Activated CD4-positive, alpha-beta T cell treated with anti-CD3 and anti-CD28 coated beads, Interleukin-2, amount 10 ng/mL, durations not matched to agents 24 days and 14 days (primary cell): ENCODE results near the gene ZMAT5. TPM values are rescaled to one million over a fixed set of nuclear protein-coding genes. Genes with fewer than 3 reads are reported as not detected.

Experiments
- DNase-seq: peaks from one replicate; pipeline ENCODE4 v3.0.0; 2022
- H3K27ac Mint-ChIP-seq: one replicate; pipeline ENCODE4 v1.8.0; 2022; ENCODE audit warnings: mild to moderate bottlenecking, mixed read lengths
- H3K27me3 Mint-ChIP-seq: one replicate; pipeline ENCODE4 v1.8.0; 2022; ENCODE audit warnings: mixed read lengths
- H3K36me3 Mint-ChIP-seq: one replicate; pipeline ENCODE4 v1.8.0; 2022; ENCODE audit warnings: low read depth, mild to moderate bottlenecking, mixed read lengths
- H3K4me1 Mint-ChIP-seq: one replicate; pipeline ENCODE4 v1.8.0; 2021; ENCODE audit warnings: mixed read lengths
- H3K4me3 Mint-ChIP-seq: one replicate; pipeline ENCODE4 v1.8.0; 2022; ENCODE audit warnings: mild to moderate bottlenecking, moderate library complexity, mixed read lengths
- H3K9me3 Mint-ChIP-seq: one replicate; pipeline ENCODE4 v1.8.0; 2021; ENCODE audit warnings: mixed read lengths
- intact Hi-C: fragments of 100-400 bp; cut with micrococcal nuclease; formaldehyde crosslinking; loops from one replicate; pipeline ENCODE4 v1.15.1; 2023
- total RNA-seq: library from RNA; stranded (reverse); gene quantifications from 2 replicates; pipeline ENCODE4 v1.2.3, GENCODE V29; 2022

The ZMAT5 gene
- total RNA-seq, 1 donor from 2014 or later = 24.9 TPM

DNA sequence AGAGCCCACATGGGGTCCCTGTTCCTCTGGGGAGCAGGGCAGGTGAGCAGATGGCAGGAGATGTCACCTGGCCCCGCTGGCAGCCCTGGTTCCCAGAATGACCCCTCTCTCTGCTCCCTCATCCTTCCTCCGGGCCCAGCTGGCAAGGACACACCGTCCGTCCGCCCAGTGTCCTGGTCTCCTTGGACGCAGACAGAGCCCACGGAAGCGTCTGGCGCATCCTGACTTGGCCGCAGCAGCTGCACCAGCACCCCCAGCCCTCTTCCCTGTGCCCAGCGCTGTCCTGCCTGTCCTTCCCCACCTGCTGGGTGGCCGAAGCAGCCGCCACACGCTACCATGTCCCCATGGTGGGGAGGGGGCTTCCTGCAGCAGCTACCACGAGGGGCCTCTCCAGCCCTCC, 56.6 kb downstream of the ZMAT5 start:
- no peaks in the 10 kb centered on the region for H3K4me1 Mint-ChIP-seq
- H3K36me3 Mint-ChIP-seq = no peaks in the 10 kb centered on the region
- H3K4me3 Mint-ChIP-seq = no peak overlapping the region
- H3K27me3 Mint-ChIP-seq = peaks cover 6% of the 10 kb centered on the region
- DNase-seq = no peak
- H3K27ac Mint-ChIP-seq = no peak overlapping the region
- no peaks in the 10 kb centered on the region for H3K9me3 Mint-ChIP-seq
- intact Hi-C loops = no loop called here

DNA sequence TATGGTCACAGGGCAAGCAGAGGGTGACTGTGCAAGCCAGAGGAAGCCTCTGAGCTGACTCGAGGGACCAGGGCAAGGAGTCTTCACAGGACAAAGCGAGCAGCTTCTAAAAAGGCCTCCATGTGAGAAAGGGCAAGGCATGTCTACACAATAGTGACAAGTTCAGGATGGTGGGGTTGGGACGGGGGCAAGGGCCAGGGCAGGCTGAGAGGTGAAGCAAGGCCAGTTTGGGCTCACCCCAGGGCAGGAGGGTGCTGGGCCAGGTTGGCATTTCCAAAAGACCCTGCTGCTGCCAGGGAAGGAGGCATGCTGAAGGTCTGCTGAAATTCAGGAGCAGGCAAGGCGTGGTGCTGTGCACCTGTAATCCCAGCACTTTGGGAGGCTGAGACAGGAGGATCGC, 59.3 kb downstream of the ZMAT5 start:
- H3K36me3 Mint-ChIP-seq = no peaks in the 10 kb centered on the region
- no peaks in the 10 kb centered on the region for H3K9me3 Mint-ChIP-seq
- intact Hi-C loops = no loop called here
- no peaks in the 10 kb centered on the region for H3K4me1 Mint-ChIP-seq
- H3K4me3 Mint-ChIP-seq = no peak overlapping the region
- no peak for DNase-seq
- no peak overlapping the region for H3K27ac Mint-ChIP-seq
- peaks cover 6% of the 10 kb centered on the region for H3K27me3 Mint-ChIP-seq

DNA sequence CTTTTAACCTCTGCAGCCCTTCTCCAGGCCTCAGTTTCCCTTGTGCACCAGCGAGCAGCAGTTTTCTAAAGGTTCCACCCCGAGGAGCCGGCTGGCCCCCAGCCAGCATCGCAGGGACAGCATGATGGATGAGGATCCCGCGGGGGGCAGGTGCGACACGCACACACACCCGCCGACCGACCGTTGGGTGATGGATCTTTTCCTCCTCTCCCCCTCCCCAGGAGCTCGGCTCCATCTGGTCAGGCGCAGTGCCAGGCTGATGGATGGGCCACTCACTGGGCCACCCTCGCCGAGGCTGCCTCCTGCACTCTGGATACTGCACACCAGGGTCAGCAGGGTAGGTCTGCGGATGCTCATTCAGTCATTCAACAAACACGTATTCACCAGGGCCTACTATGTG, 59.8 kb downstream of the ZMAT5 start:
- Mint-ChIP-seq H3K4me3 (no peak overlapping the region), H3K27ac (no peak overlapping the region), H3K9me3 (no peaks in the 10 kb centered on the region), H3K27me3 (peaks cover 6% of the 10 kb centered on the region), H3K4me1 (no peaks in the 10 kb centered on the region), H3K36me3 (no peaks in the 10 kb centered on the region)
- intact Hi-C loops = no loop called here
- no peak for DNase-seq

DNA sequence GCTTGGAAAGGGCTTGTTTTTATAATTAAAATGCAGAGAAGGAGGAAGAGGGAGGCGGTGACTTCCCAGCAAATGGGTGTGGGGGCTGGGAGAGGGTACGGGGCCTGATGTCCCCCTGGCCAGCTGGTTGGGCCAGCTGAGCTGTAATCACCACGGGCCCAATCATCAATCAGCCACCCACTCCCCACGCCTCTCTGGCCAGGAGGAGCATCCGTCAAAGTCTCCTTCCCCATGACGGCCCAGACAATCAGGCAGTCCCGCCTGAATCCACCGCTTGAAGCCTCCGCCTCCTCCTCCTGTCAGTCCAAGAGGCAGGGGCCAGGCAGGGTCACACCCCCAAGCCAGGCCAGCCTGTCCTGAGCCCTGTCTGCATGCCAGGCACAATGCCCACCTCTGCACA, 60.3 kb downstream of the ZMAT5 start:
- Mint-ChIP-seq H3K9me3 (no peaks in the 10 kb centered on the region), H3K4me1 (no peaks in the 10 kb centered on the region), H3K27me3 (peaks cover 4% of the 10 kb centered on the region), H3K27ac (no peak overlapping the region), H3K36me3 (no peaks in the 10 kb centered on the region), H3K4me3 (no peak overlapping the region)
- intact Hi-C loops = no loop called here
- DNase-seq = no peak

DNA sequence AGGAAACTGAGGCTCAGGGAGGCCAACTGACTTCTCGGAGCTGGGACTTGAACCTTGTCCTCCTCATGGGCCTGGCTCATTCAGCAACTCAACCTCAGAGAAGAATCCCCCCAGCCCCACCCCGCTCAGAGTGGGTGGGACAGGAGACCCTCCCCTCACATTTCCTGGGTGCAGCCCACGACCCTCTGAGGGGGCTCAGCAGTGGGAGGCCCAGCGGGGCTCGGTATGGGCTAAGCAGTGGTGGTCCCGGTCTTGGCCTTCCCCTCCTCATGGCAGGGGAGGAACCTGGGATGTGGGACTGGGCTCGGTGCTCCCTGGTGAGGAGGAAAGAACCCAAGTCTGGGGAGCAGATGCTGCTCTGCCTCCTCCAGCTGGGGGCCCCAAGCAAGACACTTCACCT, 61.2 kb downstream of the ZMAT5 start:
- intact Hi-C loops = no loop called here
- no peak for DNase-seq
- peaks cover 8% of the 10 kb centered on the region for H3K4me1 Mint-ChIP-seq
- H3K27me3 Mint-ChIP-seq = peaks cover 4% of the 10 kb centered on the region
- H3K9me3 Mint-ChIP-seq = no peaks in the 10 kb centered on the region
- H3K4me3 Mint-ChIP-seq = no peak overlapping the region
- no peaks in the 10 kb centered on the region for H3K36me3 Mint-ChIP-seq
- no peak overlapping the region for H3K27ac Mint-ChIP-seq

DNA sequence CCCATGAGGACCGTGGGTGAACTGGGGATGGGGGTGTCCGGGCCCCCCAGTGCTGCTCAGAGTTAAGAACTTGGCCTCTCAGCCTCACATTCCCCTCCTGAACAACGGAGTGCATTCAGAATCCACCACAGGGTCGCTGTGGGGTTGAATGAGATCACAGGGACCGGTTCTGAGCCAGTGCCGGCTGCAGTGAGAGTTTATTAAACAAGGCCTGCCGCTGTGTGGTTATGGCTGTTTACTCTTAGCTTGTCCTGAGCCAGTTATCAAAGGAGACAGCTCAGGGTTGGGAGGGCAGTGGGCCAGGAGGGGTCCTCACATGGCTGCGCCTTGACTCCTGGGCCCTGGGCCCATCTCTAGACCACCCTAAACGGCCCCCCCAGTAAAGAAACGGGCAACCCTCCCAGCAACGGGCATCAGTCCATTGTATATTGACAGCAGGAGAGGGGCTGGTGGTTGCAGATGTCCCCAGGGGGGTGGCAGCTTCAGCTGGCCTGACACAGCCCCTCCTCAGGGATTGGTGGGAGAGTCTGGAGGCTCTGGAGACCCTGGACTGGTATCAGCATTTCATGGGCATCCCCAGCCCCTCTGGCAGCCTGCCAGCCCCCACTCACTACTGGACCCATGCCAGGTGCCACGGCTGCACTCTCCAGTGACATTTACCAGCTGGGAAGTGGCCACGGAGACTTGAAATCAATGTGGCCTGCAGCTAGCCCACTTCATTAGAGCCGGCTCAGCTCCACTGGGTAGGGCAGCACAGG, 62.1 kb downstream of the ZMAT5 start:
- Mint-ChIP-seq H3K9me3 (no peaks in the 10 kb centered on the region), H3K4me3 (no peak overlapping the region), H3K27ac (no peak overlapping the region), H3K27me3 (peaks cover 4% of the 10 kb centered on the region), H3K4me1 (peaks cover 11% of the 10 kb centered on the region), H3K36me3 (no peaks in the 10 kb centered on the region)
- DNase-seq = no peak
- intact Hi-C loops = no loop called here

DNA sequence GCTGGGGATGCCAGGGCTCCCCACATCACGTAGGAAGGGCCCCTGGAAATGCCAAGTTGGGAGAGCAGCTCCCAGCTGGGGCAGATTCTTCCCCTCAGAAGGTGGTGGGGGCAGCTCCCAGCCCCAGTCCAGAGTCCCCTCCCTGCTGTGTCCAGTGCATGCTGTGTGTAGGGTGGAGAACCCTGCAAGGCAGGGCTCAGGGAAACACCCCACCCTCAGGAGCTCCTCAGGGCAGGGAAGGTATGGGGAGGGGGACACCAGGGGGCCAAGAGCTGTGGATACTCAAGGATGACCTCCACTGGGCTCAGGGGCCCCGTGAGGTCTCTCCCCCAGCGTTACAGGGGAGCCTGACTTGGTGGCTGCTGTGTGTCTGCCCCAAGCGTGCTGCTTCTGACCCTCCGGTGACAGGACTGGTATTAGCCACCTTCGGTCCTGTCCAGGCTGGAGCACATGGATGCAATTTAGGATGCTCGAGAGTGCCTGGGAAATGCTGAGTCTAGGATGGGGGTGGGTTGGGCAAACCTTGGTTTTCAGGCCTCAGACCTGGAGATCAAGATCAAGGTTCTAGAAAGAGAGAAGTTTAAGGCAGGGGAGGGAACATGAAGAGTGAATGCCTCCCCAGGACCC, 63.1 kb downstream of the ZMAT5 start:
- Mint-ChIP-seq H3K4me3 (no peak overlapping the region), H3K9me3 (no peaks in the 10 kb centered on the region), H3K36me3 (no peaks in the 10 kb centered on the region), H3K4me1 (peaks cover 11% of the 10 kb centered on the region), H3K27ac (no peak overlapping the region), H3K27me3 (peaks cover 4% of the 10 kb centered on the region)
- DNase-seq = no peak
- intact Hi-C loops = no loop called here

DNA sequence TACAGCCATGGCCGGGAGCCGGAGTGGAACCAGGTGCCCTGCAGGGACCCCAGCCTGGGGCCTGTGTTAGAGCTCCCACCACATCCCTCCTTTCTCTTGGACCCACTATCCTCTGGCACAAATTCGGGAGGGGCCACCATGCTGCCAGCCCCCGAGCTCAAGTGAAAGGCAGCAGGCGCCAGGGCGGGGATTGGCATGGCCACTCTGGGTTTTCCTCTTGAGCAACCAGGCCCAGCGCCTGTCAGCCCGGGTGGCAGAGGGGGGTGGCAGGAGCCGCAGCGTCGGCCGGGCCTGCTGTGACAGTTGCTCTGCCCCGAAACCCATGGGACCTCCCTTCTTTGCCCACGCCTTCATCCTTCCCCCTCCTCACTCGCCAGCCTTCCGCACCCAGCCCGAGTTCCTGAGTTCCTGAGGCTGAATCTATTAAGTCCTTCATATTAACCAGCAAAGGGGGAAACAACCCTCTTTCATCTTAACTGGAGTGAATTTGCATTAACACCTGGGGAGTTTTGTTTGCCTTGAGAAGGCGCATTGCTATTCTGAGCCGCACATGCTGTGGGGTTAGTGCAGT, 63.8 kb downstream of the ZMAT5 start:
- H3K4me3 Mint-ChIP-seq = no peak overlapping the region

DNA sequence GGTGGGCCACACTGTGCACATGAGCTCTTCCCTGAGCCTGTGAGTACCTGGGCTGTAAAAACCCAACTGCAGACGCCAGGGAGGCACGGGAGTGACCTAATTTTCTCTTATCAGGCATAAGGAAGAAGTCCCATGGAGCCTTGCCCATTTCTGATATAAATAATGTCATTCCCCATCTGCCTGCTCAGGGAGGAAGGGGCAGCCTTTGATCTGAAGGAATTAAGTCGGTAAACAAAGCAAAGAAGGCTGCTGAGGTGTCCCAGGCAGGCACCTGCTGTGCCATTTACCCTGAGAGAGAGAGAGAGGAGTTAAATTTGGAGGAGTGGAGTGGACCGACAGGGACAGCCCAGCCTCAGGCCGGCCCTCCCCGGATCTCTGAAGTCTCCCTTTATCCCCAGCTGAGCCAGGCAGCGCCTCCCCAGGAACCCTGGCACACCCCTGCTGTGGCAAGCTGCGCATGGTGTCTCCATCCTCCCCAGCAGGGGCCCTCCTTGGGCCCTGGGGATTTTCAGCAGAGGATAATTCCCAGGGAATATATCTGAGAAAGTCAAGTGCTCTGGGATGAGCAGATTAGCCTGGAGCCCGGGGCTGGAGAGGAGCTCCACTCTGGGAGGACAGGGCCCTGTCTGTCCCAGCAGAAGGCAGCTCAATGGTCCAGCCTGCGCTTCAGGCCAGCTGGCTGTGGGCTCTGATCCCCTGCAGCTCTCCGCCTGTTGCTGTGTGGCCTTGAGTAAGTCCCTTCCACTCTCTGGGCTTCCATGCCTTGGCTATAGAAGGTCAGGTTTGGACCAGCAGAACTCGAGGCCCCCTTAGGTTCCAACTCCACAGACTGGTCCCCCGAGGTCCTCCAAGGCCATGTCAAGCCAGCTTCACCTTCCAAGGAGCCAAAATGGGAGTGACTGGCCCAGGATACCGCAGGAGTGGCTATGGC, 64.5 kb downstream of the ZMAT5 start:
- intact Hi-C loops = no loop called here
- no peak for DNase-seq
- no peaks in the 10 kb centered on the region for H3K9me3 Mint-ChIP-seq
- H3K4me1 Mint-ChIP-seq = peaks cover 11% of the 10 kb centered on the region
- H3K36me3 Mint-ChIP-seq = peaks cover under 1% of the 10 kb centered on the region
- no peak overlapping the region for H3K27ac Mint-ChIP-seq
- H3K27me3 Mint-ChIP-seq = peaks cover 2% of the 10 kb centered on the region
- no peak overlapping the region for H3K4me3 Mint-ChIP-seq

More for the DNA sequence above, 63.8 kb downstream of the ZMAT5 start:
- peaks cover 11% of the 10 kb centered on the region for H3K4me1 Mint-ChIP-seq
- no peaks in the 10 kb centered on the region for H3K36me3 Mint-ChIP-seq
- intact Hi-C loops = no loop called here
- no peaks in the 10 kb centered on the region for H3K9me3 Mint-ChIP-seq
- no peak for DNase-seq
- peaks cover 4% of the 10 kb centered on the region for H3K27me3 Mint-ChIP-seq
- H3K27ac Mint-ChIP-seq = no peak overlapping the region

DNA sequence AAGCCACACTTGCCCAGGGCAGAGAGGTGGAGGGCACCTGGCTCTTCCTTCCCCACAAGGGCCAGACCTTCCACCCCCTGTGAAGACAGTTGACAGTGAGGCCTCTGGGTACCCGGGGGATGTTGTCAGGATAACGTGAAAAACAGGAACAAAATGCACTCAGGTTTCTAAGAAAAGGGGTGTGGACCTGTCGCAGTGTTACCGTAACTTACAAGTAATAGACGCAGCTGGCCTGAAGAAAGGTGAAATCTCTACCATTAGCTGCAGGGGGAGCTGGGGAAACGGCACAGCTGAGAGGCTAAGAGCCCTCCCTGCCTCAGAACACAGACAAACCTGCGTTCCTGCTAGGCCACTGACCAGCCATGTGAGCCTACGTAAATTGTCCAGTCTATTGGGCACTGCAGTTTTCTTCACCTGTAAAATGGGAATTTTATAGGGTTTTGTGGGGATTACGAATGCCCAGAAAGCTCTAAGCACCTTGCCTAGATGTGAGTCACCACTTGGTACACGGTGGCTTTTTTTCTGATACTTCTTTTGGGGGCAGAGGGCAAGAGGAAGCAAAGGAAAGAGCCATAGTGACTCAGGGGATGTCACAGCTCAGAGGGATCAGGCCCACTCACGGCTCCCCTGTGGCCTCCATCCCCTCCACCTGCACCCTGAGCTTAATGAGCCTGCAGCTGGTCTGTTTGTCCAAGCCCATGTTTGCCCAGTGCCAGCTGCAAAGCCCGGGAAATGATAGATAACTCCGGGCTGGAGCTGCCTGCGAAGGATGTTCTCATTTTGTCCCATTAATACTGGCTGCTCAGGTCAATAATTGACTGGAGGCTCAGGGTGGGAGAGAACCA, 65.4 kb downstream of the ZMAT5 start:
- H3K4me3 Mint-ChIP-seq = no peak overlapping the region
- peaks cover 11% of the 10 kb centered on the region for H3K4me1 Mint-ChIP-seq
- peaks cover 2% of the 10 kb centered on the region for H3K27me3 Mint-ChIP-seq
- DNase-seq = peak; percentile 81
- H3K9me3 Mint-ChIP-seq = no peaks in the 10 kb centered on the region
- peak overlapping the region; percentile 34 for H3K27ac Mint-ChIP-seq
- intact Hi-C loops = no loop called here
- peaks cover 2% of the 10 kb centered on the region for H3K36me3 Mint-ChIP-seq

DNA sequence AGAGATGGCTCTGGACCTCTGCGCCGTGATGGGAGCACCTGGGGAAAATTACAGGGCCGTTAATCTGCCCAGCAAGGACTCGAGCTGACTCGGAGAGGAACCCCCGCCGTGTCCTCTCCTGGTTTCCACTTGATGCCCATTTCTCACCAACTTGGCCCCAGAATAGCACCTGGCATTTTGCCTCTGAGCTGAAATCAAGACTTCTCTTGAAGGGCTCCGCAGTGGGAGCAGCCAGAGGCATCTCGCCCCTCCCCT, 66.0 kb downstream of the ZMAT5 start:
- peaks cover 2% of the 10 kb centered on the region for H3K27me3 Mint-ChIP-seq
- peak overlapping the region; percentile 34 for H3K27ac Mint-ChIP-seq
- DNase-seq = no peak
- peaks cover 2% of the 10 kb centered on the region for H3K36me3 Mint-ChIP-seq
- intact Hi-C loops = no loop called here
- peaks cover 11% of the 10 kb centered on the region for H3K4me1 Mint-ChIP-seq
- H3K4me3 Mint-ChIP-seq = no peak overlapping the region
- H3K9me3 Mint-ChIP-seq = no peaks in the 10 kb centered on the region

DNA sequence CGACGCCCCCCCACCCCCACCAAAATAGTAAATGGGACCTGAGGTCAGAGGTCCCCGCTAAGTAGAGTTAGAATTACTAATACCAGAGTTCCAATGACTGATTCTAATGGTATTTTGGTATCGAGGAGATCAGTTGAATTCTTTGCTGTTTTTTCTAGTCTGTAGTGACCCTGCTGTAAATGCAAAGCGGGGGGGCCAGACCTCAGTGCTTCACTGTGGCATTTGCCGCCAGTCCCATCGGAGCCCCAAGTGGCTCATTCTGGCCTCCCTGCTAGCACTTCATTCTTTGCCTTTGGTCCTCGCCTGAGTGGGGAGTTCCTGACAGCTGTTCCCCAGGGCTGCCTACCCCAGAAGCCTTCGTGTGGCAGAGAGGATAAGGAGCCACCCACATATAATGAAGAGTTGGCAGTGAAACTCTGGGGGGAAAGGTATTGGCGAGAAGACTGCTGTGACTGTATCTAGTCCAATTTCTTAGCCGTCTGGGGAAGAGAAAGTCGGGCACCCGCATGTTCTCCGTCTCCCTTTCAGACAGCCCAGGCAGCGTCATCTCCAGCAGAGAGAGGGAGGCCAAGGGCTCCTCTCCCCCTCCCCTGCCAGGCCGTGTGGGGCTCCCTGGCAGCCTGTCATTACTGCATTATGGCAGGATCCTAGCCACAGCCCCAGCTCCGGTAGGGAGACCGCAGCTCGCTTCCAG, 66.5 kb downstream of the ZMAT5 start:
- intact Hi-C loops = no loop called here

More for the DNA sequence above, 66.5 kb downstream of the ZMAT5 start:
- no peak for DNase-seq
- peaks cover 6% of the 10 kb centered on the region for H3K36me3 Mint-ChIP-seq
- no peak overlapping the region for H3K4me3 Mint-ChIP-seq
- no peaks in the 10 kb centered on the region for H3K9me3 Mint-ChIP-seq
- peaks cover 2% of the 10 kb centered on the region for H3K27me3 Mint-ChIP-seq
- no peak overlapping the region for H3K27ac Mint-ChIP-seq
- H3K4me1 Mint-ChIP-seq = peaks cover 11% of the 10 kb centered on the region
